Thyroid gland (tissue), 4 donors: ENCODE results near the gene KCNIP3. TPM values are rescaled to one million over a fixed set of nuclear protein-coding genes. Genes with fewer than 3 reads are reported as not detected.
"Not testable (repeated sequence)": the region's sequence is repeated elsewhere in the genome, so short reads cannot be mapped to it uniquely, and the experiment has no call there.

Source experiments
- DNase-seq, 2 donors: peaks; one replicate each; pipeline ENCODE4 v3.0.0-alpha.2; 2019
- H3K27ac ChIP-seq, 3 donors: fragments of 200-600 bp; sonication (generic); 1 replicate in 2 of 3; 2 replicates in 1 of 3; pipeline ENCODE4 v1.5.1; 2016 to 2019; ENCODE audit warnings: mild to moderate bottlenecking in 1 of 3, moderate library complexity in 1 of 3
- H3K27me3 ChIP-seq: fragments of 200-600 bp; sonication (generic); one replicate; pipeline ENCODE4 v1.5.1; 2019
- H3K36me3 ChIP-seq, 2 donors: fragments of 200-600 bp; sonication (generic); one replicate each; pipeline ENCODE4 v1.5.1; 2016 to 2019
- H3K4me1 ChIP-seq, 2 donors: fragments of 200-600 bp; sonication (generic); one replicate each; pipeline ENCODE4 v1.5.1; 2017 to 2019
- H3K4me3 ChIP-seq, 3 donors: fragments of 200-600 bp; sonication (generic); replicated peaks in 1 of 3; 1 replicate in 2 of 3; 2 replicates in 1 of 3; pipeline ENCODE4 v1.5.1; 2016; ENCODE audit warnings: mild to moderate bottlenecking in 1 of 3
- H3K9me3 ChIP-seq: fragments of 200-600 bp; sonication (generic); one replicate; pipeline ENCODE4 v1.5.1; 2017
- CTCF ChIP-seq, 6 experiments: fragments of 200-600 bp in 3 of 6; fragments of 450-650 bp in 3 of 6; sonication (generic) in 3 of 6; IDR thresholded peaks; one replicate each; pipeline ENCODE4 v1.5.1; 2016 to 2019; ENCODE audit warnings: antibody characterized with exemption in 6 of 6, mild to moderate bottlenecking in 2 of 6, inconsistent platforms in 1 of 6, moderate library complexity in 1 of 6
- WGBS, 2 donors: methylation state at CpG; one replicate each; pipeline ENCODE4 v1.1.5; 2017; 5-methylcytosine and 5-hydroxymethylcytosine counted together
- intact Hi-C: fragments of 100-400 bp; cut with DNase I; formaldehyde crosslinking; loops from one replicate; pipeline ENCODE4 v1.15.1; 2023
- total RNA-seq, 4 donors: library from RNA; depleted of rRNA; stranded (reverse); fragments of >200 nt; gene quantifications; one replicate each; pipeline ENCODE4 v1.2.3, GENCODE V29; 2016

Gene KCNIP3
- total RNA-seq, 4 donors from 2014 or later, result 37.1 to 66.5 (median 51.1) TPM

GRCh38 chr2:95414015-95414594, 117.0 kb downstream of the KCNIP3 start:
- DNase-seq, result peak; percentile 90 to 93
- peak; percentile 68 to 95 (median 87) for TF ChIP-seq CTCF (IDR thresholded peaks at IDR 0.05)

GRCh38 chr2:95415138-95415537, 118.0 kb downstream of the KCNIP3 start:
- intact Hi-C loops, H3K4me3 ChIP-seq, H3K4me1 ChIP-seq, H3K9me3 ChIP-seq, H3K36me3 ChIP-seq, H3K27me3 ChIP-seq, H3K27ac ChIP-seq, DNase-seq: not testable (repeated sequence)
- WGBS, 2 donors, result 71% methylated on average over 3 of the region's 3 CpGs

More at GRCh38 chr2:95414015-95414594, 117.0 kb downstream of the KCNIP3 start:
- H3K27ac ChIP-seq, result peak overlapping the region in 2 of 3 donors; percentile 7 to 12
- H3K27me3 ChIP-seq, H3K4me3 ChIP-seq, H3K4me1 ChIP-seq, intact Hi-C loops, H3K9me3 ChIP-seq, H3K36me3 ChIP-seq: not testable (repeated sequence)
- 50 to 52% methylated on average over 9 of the region's 9 CpGs for WGBS, 2 donors

- WGBS, 2 donors, result 82 to 97% methylated on average over 5 to 15 of the region's 16 CpGs
- intact Hi-C loops, result not testable (repeated sequence)
Measured at GRCh38 chr2:95415561-95415960, 118.4 kb downstream of the KCNIP3 start.

GRCh38 chr2:95427196-95427867, 130.2 kb downstream of the KCNIP3 start:
- H3K4me3 ChIP-seq, H3K27me3 ChIP-seq, H3K27ac ChIP-seq, H3K36me3 ChIP-seq, H3K9me3 ChIP-seq, intact Hi-C loops, H3K4me1 ChIP-seq, DNase-seq: not testable (repeated sequence)
- 75% methylated on average over 6 of the region's 30 CpGs; no CpG with 5 or more reads in 1 of the 2 donors for WGBS, 2 donors

More at GRCh38 chr2:95415561-95415960, 118.4 kb downstream of the KCNIP3 start:
- H3K36me3 ChIP-seq, DNase-seq, H3K4me1 ChIP-seq, H3K27me3 ChIP-seq, H3K27ac ChIP-seq, H3K4me3 ChIP-seq, H3K9me3 ChIP-seq: not testable (repeated sequence)

- H3K4me1 ChIP-seq, DNase-seq, H3K4me3 ChIP-seq, H3K9me3 ChIP-seq, H3K27ac ChIP-seq, intact Hi-C loops, H3K36me3 ChIP-seq, H3K27me3 ChIP-seq: not testable (repeated sequence)
- WGBS, 2 donors, result no CpG with 5 or more reads among the region's 8 CpGs
Measured at GRCh38 chr2:95429748-95430467, 132.8 kb downstream of the KCNIP3 start.

GRCh38 chr2:95433373-95433772, 136.2 kb downstream of the KCNIP3 start:
- intact Hi-C loops, H3K36me3 ChIP-seq, H3K9me3 ChIP-seq, H3K27me3 ChIP-seq, DNase-seq, H3K4me1 ChIP-seq, H3K4me3 ChIP-seq: not testable (repeated sequence)
- H3K27ac ChIP-seq, result peak overlapping the region in 1 of 3 donors; percentile 85
- 79 to 82% methylated on average over 1 of the region's 4 CpGs for WGBS, 2 donors

GRCh38 chr2:95433973-95434372, 136.8 kb downstream of the KCNIP3 start:
- no CpG with 5 or more reads among the region's 2 CpGs for WGBS, 2 donors
- H3K9me3 ChIP-seq, H3K36me3 ChIP-seq, H3K27me3 ChIP-seq, intact Hi-C loops, H3K4me1 ChIP-seq, H3K4me3 ChIP-seq: not testable (repeated sequence)
- peak in 1 of 2 donors; percentile 3 for DNase-seq
- peak overlapping the region; percentile 85 to 94 (median 91) for H3K27ac ChIP-seq

- H3K4me3 ChIP-seq, H3K9me3 ChIP-seq, H3K27me3 ChIP-seq, H3K4me1 ChIP-seq, H3K36me3 ChIP-seq, intact Hi-C loops: not testable (repeated sequence)
- 0% methylated on average over 1 of the region's 3 CpGs; no CpG with 5 or more reads in 1 of the 2 donors for WGBS, 2 donors
- peak overlapping the region; percentile 72 to 75 (median 73) for H3K27ac ChIP-seq
- peak; percentile 89 to 92 for DNase-seq
Measured at GRCh38 chr2:95434507-95435076, 137.4 kb downstream of the KCNIP3 start.

- H3K27ac ChIP-seq, H3K4me3 ChIP-seq, intact Hi-C loops, DNase-seq, H3K36me3 ChIP-seq, H3K4me1 ChIP-seq, H3K27me3 ChIP-seq, H3K9me3 ChIP-seq: not testable (repeated sequence)
- WGBS, 2 donors, result no CpG with 5 or more reads among the region's 30 CpGs
Measured at GRCh38 chr2:95435162-95435871, 138.2 kb downstream of the KCNIP3 start.
